ENCODE data around the gene SFMBT1.

- no peak for TF ChIP-seq CTCF (conservative IDR thresholded peaks at IDR 0.05; ENCODE audit: low read length)
- no peak for TF ChIP-seq EZH2phosphoT487 (IDR thresholded peaks at IDR 0.05; ENCODE audit: borderline replicate concordance)
Observed at GRCh38 chr3:52910823-52911222, 135.1 kb downstream of the SFMBT1 start.
